HEK293 (cell line): ENCODE measurements around the gene TPI1.

Experiments
- ATF2 ChIP-seq: fragments of 450-650 bp; formaldehyde crosslinking; IDR thresholded peaks from 2 replicates; pipeline ENCODE4 v1.5.1; 2016; ENCODE audit warnings: missing biosample characterization, missing genetic modification characterization, low read depth
- CTCF ChIP-seq: fragments of 450-650 bp; formaldehyde crosslinking; IDR thresholded peaks from 2 replicates; pipeline ENCODE4 v1.5.1; 2016; ENCODE audit warnings: missing biosample characterization, missing genetic modification characterization
- KLF9 ChIP-seq: fragments of 450-650 bp; formaldehyde crosslinking; IDR thresholded peaks from 2 replicates; pipeline ENCODE4 v1.5.1; 2016; ENCODE audit warnings: missing biosample characterization, missing genetic modification characterization, low read depth
- REPIN1 ChIP-seq: fragments of 450-650 bp; formaldehyde crosslinking; IDR thresholded peaks from 2 replicates; pipeline ENCODE4 v1.5.1; 2017; ENCODE audit warnings: missing biosample characterization, missing genetic modification characterization, low read depth
- SCRT2 ChIP-seq: fragments of 450-650 bp; formaldehyde crosslinking; IDR thresholded peaks from 2 replicates; pipeline ENCODE4 v1.5.1; 2016; ENCODE audit warnings: missing biosample characterization, missing genetic modification characterization
- YY1 ChIP-seq: fragments of 450-650 bp; formaldehyde crosslinking; IDR thresholded peaks from 2 replicates; pipeline ENCODE4 v1.5.1; 2018; ENCODE audit warnings: missing biosample characterization, missing genetic modification characterization
- ZFHX2 ChIP-seq: fragments of 450-650 bp; formaldehyde crosslinking; conservative IDR thresholded peaks from 2 replicates; pipeline ENCODE4 v1.5.1; 2016; ENCODE audit warnings: missing biosample characterization, missing genetic modification characterization
- ZNF112 ChIP-seq: fragments of 450-650 bp; formaldehyde crosslinking; IDR thresholded peaks from 2 replicates; pipeline ENCODE4 v1.5.0; 2017; ENCODE audit warnings: missing biosample characterization, missing genetic modification characterization
- ZNF19 ChIP-seq: fragments of 450-650 bp; formaldehyde crosslinking; IDR thresholded peaks from 2 replicates; pipeline ENCODE4; 2016; ENCODE audit warnings: missing biosample characterization, missing genetic modification characterization, low read depth
- ZNF202 ChIP-seq: fragments of 450-650 bp; formaldehyde crosslinking; IDR thresholded peaks from 2 replicates; pipeline ENCODE4 v1.5.1; 2016; ENCODE audit warnings: missing biosample characterization, missing genetic modification characterization, borderline replicate concordance
- ZNF274 ChIP-seq, 2 experiments: fragments of 200-500 bp in 1 of 2; fragments of 450-650 bp in 1 of 2; sonication (Bioruptor generic) in 1 of 2; formaldehyde crosslinking in 1 of 2; IDR thresholded peaks; 2 replicates each; pipeline versions ENCODE4 v1.5.1 to v1.6.1; 2014 to 2016; ENCODE audit warnings: borderline replicate concordance in 1 of 2, inconsistent platforms in 1 of 2, low read length in 1 of 2, missing biosample characterization in 1 of 2, missing genetic modification characterization in 1 of 2
- ZNF366 ChIP-seq: fragments of 450-650 bp; formaldehyde crosslinking; conservative IDR thresholded peaks from 2 replicates; pipeline ENCODE4 v1.5.1; 2016; ENCODE audit warnings: missing biosample characterization, missing genetic modification characterization
- ZNF398 ChIP-seq: fragments of 450-650 bp; formaldehyde crosslinking; IDR thresholded peaks from 2 replicates; pipeline ENCODE4 v1.5.1; 2017; ENCODE audit warnings: missing biosample characterization, missing genetic modification characterization
- ZSCAN30 ChIP-seq: fragments of 450-650 bp; IDR thresholded peaks from 2 replicates; pipeline ENCODE4 v1.5.1; 2018; ENCODE audit warnings: missing biosample characterization, mild to moderate bottlenecking, missing genetic modification characterization, moderate library complexity

- TF ChIP-seq CTCF (tag by site-specific recombination) (peak; percentile 96), KLF9 (no peak), ATF2 (tag by site-specific recombination) (no peak), ZNF112 (tag by site-specific recombination) (no peak), YY1 (tag by site-specific recombination) (no peak), ZSCAN30 (peak; percentile 48; the same call in 1 of the 2 replicates), ZNF274 (IDR thresholded peaks at IDR 0.05; ENCODE audit: low read length) (no peak), ZNF274 (tag by site-specific recombination; IDR thresholded peaks at IDR 0.05; ENCODE audit: borderline replicate concordance) (no peak), ZNF202 (no peak), REPIN1 (tag by site-specific recombination) (no peak), ZFHX2 (tag by site-specific recombination) (peak; percentile 11), SCRT2 (tag by site-specific recombination) (no peak), ZNF366 (tag by site-specific recombination) (peak; percentile 92), ZNF398 (no peak), ZNF19 (tag by site-specific recombination) (no peak)
Measured at GRCh38 chr12:6825398-6826124, 41.8 kb upstream of the TPI1 start.
